Fibroblast of villous mesenchyme (primary cell): ENCODE data around the gene ZPLD1. TPM values are rescaled to one million over a fixed set of nuclear protein-coding genes. Genes with fewer than 3 reads are reported as not detected.

Experiments used
- DNase-seq: peaks from one replicate; pipeline ENCODE4 v3.0.0-alpha.2; 2010; ENCODE audit warnings: low read depth
- H3K4me3 ChIP-seq: 2 replicates; pipeline ENCODE4 v1.5.1; 2011; ENCODE audit warnings: low read depth, mild to moderate bottlenecking, low read length
- CTCF ChIP-seq: IDR thresholded peaks from 2 replicates; pipeline ENCODE4 v1.5.1; 2012; ENCODE audit warnings: low read depth, mild to moderate bottlenecking, low read length; ENCODE audit not compliant: insufficient read depth
- total RNA-seq: library from RNA; depleted of rRNA; stranded (reverse); fragments of >200 nt; gene quantifications from 2 replicates; pipeline ENCODE4 v1.2.3, GENCODE V29; 2012

The ZPLD1 gene
- total RNA-seq, 1 donor, result 0.43 TPM

- no peak overlapping the region for H3K4me3 ChIP-seq
- TF ChIP-seq CTCF, result no peak
- no peak for DNase-seq
Measured at GRCh38 chr3:102473648-102474047, 38.8 kb downstream of the ZPLD1 start.

- H3K4me3 ChIP-seq, result no peak overlapping the region
- TF ChIP-seq CTCF, result no peak
Measured at GRCh38 chr3:102474207-102474606, 39.4 kb downstream of the ZPLD1 start.

GRCh38 chr3:102476198-102476597 is 41.4 kb downstream of the ZPLD1 start:
- no peak for DNase-seq
- no peak for TF ChIP-seq CTCF
- no peak overlapping the region for H3K4me3 ChIP-seq

More at GRCh38 chr3:102474207-102474606, 39.4 kb downstream of the ZPLD1 start:
- no peak for DNase-seq

- TF ChIP-seq CTCF, result no peak
- DNase-seq, result no peak
- no peak overlapping the region for H3K4me3 ChIP-seq
Measured at GRCh38 chr3:102478160-102478559, 43.3 kb downstream of the ZPLD1 start.

GRCh38 chr3:102480139-102480538 is 45.3 kb downstream of the ZPLD1 start:
- TF ChIP-seq CTCF, result no peak
- H3K4me3 ChIP-seq, result no peak overlapping the region
- DNase-seq, result no peak

GRCh38 chr3:102481050-102481449 is 46.2 kb downstream of the ZPLD1 start:
- TF ChIP-seq CTCF, result no peak
- no peak for DNase-seq
- no peak overlapping the region for H3K4me3 ChIP-seq

- no peak for TF ChIP-seq CTCF
- no peak for DNase-seq
- no peak overlapping the region for H3K4me3 ChIP-seq
Measured at GRCh38 chr3:102483556-102483955, 48.7 kb downstream of the ZPLD1 start.
